ENCODE measurements around the gene SERPINE2.
"Not testable (repeated sequence)": the region's sequence is repeated elsewhere in the genome, so short reads cannot be mapped to it uniquely, and the experiment has no call there.

SERPINE2 gene

DNA sequence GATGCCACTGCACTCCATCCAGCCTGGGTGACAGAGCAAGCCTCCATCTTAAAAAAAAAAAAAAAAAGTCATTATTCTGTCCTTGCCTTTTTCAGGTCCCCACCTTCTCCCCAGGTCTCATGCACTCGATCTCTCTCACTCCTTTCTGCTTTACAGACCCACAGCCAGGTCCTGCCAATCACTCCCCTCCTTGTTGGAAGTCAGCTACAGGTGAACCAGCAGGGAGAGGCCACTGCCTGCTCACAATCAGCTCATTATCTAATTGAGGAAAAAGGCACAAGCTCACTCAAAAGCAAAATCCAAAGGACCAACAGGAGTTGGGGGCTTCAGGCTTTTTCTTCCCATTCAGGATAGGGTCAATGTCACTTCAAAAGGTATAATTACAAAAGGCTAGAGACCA lies 96.0 kb downstream of the SERPINE2 start:
- no peak for DNase-seq
- H3K27me3 Mint-ChIP-seq = no peaks in the 10 kb centered on the region
- H3K36me3 Mint-ChIP-seq (ENCODE audit: low read depth) = peaks cover 46% of the 10 kb centered on the region
- H3K4me1 Mint-ChIP-seq (ENCODE audit: low read depth) = peaks cover 66% of the 10 kb centered on the region
- peak overlapping the region; percentile 84 for H3K27ac Mint-ChIP-seq
- peak overlapping the region; percentile 93 for H3K4me3 Mint-ChIP-seq
- peaks cover 14% of the 10 kb centered on the region for H3K9me3 Mint-ChIP-seq

DNA sequence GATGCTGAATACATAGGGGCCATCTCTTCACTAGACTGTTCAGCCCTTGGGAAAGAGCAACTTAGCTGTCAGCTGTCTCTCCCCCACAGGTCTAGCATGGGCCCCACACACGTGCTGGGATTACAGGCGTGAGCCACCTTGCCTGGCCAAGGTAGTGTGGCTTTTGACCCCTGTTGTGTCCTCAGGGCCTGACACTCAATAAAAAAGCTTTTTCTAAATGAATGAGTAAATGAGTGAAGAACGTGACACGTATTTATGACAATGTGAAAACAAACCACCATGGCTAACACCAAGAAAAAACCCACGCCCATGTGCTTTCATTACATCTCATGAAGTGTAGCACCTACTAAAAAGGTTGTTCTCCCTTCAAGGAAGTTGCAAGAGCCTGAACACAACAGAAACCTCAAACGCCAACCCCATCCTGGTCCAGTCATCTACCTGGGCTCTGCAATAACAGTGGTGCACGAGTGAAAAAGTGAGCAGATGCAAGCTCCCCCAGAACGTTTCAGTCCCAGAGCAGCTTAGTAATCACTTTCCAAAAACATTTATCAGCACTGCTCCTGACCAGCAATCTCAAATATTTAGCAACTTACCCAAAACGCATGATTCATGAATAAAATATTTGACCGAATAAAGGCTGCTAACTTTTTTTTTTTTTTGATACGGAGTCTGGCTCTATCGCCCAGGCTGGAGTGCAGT lies 97.4 kb downstream of the SERPINE2 start:
- peak; percentile 76 for DNase-seq
- H3K9me3 Mint-ChIP-seq = peaks cover 14% of the 10 kb centered on the region
- peaks cover 67% of the 10 kb centered on the region for H3K4me1 Mint-ChIP-seq (ENCODE audit: low read depth)
- H3K36me3 Mint-ChIP-seq (ENCODE audit: low read depth) = peaks cover 48% of the 10 kb centered on the region
- H3K27me3 Mint-ChIP-seq = no peaks in the 10 kb centered on the region
- H3K4me3 Mint-ChIP-seq = peak overlapping the region; percentile 58
- H3K27ac Mint-ChIP-seq = peak overlapping the region; percentile 93

DNA sequence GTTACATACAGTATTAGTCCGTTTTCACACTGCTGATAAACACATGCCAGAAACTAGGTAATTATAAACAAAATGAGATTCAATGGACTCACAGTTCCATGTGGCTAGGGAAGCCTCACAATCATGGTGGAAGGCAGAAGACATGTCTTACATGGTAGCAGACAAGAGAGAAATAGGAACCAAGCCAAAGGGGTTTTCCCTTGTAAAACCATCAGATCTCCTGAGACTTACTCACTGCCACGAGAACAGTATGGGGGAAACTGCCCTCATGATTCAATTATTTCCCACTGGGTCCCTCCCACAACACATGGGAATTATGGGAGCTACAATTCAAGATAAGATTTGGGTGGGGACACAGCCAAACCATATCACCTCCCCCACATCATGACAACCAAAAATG lies 99.6 kb downstream of the SERPINE2 start:
- not testable (repeated sequence) for H3K27me3 Mint-ChIP-seq, H3K4me3 Mint-ChIP-seq, DNase-seq
- peaks cover 45% of the 10 kb centered on the region for H3K36me3 Mint-ChIP-seq (ENCODE audit: low read depth)
- H3K4me1 Mint-ChIP-seq (ENCODE audit: low read depth) = peaks cover 76% of the 10 kb centered on the region
- H3K27ac Mint-ChIP-seq = peak overlapping the region; percentile 85
- H3K9me3 Mint-ChIP-seq = peaks cover 14% of the 10 kb centered on the region

DNA sequence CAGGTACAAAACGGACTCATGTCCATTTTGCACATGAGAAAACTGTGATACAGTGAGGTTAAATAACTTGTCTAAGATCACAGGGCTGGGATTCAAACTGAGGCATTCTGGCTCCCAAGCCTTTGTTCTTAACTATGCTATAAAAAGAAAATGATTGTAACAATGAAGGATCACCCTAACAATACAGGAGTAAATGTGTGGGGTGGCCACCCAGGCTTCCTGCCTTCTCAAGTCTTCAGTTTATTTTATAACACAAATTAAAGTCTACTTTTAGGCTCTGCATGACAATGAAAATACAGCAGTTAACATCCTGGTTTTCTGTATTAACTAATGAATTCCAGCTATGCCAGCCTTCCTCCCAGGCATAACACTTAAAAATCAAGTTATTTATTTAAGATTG lies 101.6 kb downstream of the SERPINE2 start:
- H3K36me3 Mint-ChIP-seq (ENCODE audit: low read depth) = peaks cover 32% of the 10 kb centered on the region
- no peak overlapping the region for H3K4me3 Mint-ChIP-seq
- no peaks in the 10 kb centered on the region for H3K27me3 Mint-ChIP-seq
- peaks cover 14% of the 10 kb centered on the region for H3K9me3 Mint-ChIP-seq
- peaks cover 78% of the 10 kb centered on the region for H3K4me1 Mint-ChIP-seq (ENCODE audit: low read depth)
- peak overlapping the region; percentile 40 for H3K27ac Mint-ChIP-seq
- no peak for DNase-seq

DNA sequence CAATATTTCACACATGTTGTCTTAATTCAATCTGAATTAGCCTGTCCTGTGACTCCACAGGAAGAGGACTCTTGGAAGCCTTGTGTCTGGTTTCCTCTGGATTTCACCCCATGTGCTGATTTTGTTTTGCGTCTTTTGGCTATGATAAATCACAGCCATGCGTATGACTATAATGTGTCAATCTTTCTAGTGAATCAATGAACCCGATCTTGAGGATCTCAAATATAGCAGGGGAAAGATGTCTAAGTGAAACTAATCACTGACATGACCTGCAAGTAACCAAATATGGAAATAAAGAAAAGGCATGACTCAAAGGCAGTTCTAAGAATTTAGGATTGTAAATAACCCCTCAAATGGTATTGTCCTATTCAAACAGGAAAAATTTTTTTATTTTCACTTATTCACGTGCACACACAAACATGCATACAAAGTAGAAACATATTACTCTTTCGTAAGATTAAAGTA lies 102.2 kb downstream of the SERPINE2 start:
- Mint-ChIP-seq H3K4me3 (peak overlapping the region; percentile 0), H3K27me3 (no peaks in the 10 kb centered on the region), H3K36me3 (ENCODE audit: low read depth) (peaks cover 31% of the 10 kb centered on the region), H3K4me1 (ENCODE audit: low read depth) (peaks cover 79% of the 10 kb centered on the region), H3K27ac (peak overlapping the region; percentile 60), H3K9me3 (peaks cover 14% of the 10 kb centered on the region)
- DNase-seq = no peak

DNA sequence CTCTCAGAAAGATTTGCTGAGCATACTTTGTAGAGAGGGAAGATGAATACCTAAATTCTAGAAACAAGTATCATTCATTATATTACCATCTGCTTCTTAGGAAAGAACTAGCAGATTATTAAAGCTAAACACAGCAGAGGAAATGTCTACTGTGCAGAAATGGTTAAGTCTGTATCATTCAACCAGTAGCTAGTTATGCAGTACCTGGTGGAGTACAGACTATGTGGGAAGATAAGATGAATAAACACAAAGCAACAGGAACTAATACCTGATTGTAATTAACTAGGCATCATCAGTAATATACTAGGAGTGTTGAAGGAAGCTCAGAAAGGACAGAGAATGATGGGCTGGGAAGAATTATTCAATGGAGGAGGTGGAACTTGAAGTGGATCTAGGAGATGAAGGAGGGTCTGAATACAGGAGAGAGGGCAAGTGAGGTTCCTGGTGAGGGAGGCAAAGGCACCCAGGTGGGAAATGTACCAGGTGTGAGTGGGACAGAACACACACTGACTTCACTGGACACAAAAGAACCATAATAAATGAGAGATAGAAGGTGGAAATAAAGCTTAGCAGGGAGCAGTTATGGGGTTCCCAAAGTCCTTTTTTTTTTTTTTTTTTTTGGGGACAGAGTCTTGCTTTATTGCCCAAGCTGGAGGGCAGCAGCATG lies 103.5 kb downstream of the SERPINE2 start:
- H3K4me1 Mint-ChIP-seq (ENCODE audit: low read depth) = peaks cover 79% of the 10 kb centered on the region
- H3K36me3 Mint-ChIP-seq (ENCODE audit: low read depth) = peaks cover 25% of the 10 kb centered on the region
- peak overlapping the region; percentile 2 for H3K27ac Mint-ChIP-seq
- peaks cover 10% of the 10 kb centered on the region for H3K9me3 Mint-ChIP-seq
- no peak for DNase-seq
- H3K4me3 Mint-ChIP-seq = no peak overlapping the region
- no peaks in the 10 kb centered on the region for H3K27me3 Mint-ChIP-seq

DNA sequence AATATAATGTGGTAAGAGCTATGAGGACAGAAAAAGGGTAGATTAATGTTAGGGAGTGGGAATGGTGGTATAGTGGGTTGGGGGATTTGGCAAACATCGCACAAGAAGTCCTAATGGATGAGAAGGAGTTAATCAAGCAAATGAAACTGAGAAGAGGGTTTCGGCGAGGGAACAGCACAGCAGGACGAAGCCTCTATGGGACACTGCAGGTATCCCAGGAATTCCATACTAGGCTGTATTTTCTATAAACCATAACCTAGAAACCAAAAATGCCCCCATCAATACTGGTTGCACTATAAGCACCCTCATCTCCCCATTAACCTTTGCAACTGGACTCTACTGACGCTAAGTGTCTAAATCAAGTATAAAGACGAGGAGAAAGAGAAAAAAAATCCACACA lies 104.2 kb downstream of the SERPINE2 start:
- no peak for DNase-seq
- Mint-ChIP-seq H3K36me3 (ENCODE audit: low read depth) (peaks cover 19% of the 10 kb centered on the region), H3K9me3 (peaks cover 10% of the 10 kb centered on the region), H3K27ac (no peak overlapping the region), H3K4me1 (ENCODE audit: low read depth) (peaks cover 84% of the 10 kb centered on the region), H3K4me3 (no peak overlapping the region), H3K27me3 (no peaks in the 10 kb centered on the region)

DNA sequence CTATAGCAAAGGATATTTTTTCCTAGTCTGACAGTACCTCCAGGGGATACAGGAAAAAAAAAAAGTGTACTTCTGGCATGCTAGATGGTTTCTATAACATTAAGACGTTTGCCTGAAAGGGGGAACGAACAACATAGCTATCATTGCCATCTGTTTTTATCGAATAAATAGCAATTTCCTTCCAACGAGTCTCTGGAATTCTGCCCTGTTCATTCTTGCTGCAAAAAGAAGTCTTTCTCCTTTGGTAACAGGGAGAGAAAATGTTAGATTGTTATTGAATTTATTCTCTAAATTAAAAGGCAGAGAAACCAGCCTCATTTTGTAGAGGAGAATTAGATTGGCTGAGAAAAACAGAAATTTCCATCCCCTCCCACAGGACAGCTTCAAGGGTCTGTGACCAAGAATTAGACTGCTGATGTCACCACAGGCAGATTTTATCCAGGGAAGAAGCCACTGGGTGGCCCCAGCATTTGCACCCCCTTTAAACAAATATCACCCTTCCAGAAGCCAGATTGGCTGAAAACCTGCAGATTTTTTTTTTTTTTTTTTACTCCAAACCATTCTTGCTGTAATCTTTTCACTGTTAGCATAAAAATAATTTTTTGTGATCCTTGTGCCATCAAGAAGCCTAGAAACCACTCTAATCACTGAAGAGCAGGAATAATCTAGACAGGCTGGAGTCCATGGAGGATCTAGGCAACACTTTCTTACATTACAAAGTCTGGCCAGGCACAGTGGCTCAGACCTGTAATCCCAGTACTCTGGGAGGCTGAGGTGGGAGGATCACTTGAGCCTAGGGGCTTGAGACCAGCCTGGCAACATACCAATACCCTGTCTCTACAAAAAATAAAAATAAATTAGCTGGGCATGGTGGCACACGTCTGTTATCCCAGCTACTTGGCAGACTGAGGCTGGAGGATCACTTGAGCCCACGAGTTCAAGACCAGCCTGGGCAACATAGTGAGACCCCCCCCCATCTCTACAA lies 106.0 kb downstream of the SERPINE2 start:
- H3K4me3 Mint-ChIP-seq = no peak overlapping the region
- peaks cover 79% of the 10 kb centered on the region for H3K4me1 Mint-ChIP-seq (ENCODE audit: low read depth)
- H3K36me3 Mint-ChIP-seq (ENCODE audit: low read depth) = peaks cover 5% of the 10 kb centered on the region
- no peaks in the 10 kb centered on the region for H3K9me3 Mint-ChIP-seq
- DNase-seq = no peak
- no peak overlapping the region for H3K27ac Mint-ChIP-seq
- no peaks in the 10 kb centered on the region for H3K27me3 Mint-ChIP-seq

DNA sequence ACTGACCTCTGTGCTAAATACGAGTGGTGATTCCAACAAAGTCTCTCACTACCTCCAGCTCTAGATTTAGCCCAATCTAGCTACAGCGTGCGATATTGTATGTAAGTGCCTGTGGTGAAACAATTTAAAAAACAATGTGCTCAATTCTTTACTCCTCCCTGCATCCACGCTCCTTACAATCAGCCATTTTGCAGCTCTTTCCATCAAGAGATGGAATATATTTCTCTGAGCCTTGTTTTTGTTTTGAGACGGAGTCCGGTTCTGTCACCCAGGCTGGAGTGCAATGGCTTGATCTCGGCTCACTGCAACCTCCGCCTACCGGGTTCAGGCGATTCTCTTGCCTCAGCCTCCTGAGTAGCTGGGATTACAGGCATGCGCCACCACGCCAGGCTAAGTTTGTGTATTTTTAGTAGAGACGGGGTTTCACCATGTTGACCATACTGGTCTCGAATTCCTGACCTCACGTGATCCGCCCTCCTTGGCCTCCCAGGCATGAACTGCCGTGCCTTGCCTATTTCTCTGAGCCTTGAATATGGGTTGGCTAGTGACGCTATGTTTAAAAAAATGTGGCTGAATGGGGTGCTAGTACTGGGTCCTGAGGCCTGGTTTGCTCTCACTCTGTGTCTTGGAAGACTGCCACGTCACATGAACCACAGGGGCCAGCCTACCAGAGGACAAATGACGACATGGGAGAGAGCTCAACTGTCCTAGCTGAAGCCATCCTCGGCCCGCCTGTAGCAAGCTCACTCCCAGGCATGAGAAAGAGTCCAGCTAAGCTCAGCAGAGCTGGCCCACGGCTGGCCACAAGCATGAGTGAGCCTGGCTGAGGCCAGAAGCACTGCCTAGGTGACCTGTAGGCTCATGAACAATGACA lies 108.7 kb downstream of the SERPINE2 start:
- peak overlapping the region; percentile 63 for H3K27ac Mint-ChIP-seq
- no peaks in the 10 kb centered on the region for H3K9me3 Mint-ChIP-seq
- H3K4me3 Mint-ChIP-seq = peak overlapping the region; percentile 10
- peaks cover 15% of the 10 kb centered on the region for H3K36me3 Mint-ChIP-seq (ENCODE audit: low read depth)
- no peaks in the 10 kb centered on the region for H3K27me3 Mint-ChIP-seq
- DNase-seq = no peak
- peaks cover 68% of the 10 kb centered on the region for H3K4me1 Mint-ChIP-seq (ENCODE audit: low read depth)

DNA sequence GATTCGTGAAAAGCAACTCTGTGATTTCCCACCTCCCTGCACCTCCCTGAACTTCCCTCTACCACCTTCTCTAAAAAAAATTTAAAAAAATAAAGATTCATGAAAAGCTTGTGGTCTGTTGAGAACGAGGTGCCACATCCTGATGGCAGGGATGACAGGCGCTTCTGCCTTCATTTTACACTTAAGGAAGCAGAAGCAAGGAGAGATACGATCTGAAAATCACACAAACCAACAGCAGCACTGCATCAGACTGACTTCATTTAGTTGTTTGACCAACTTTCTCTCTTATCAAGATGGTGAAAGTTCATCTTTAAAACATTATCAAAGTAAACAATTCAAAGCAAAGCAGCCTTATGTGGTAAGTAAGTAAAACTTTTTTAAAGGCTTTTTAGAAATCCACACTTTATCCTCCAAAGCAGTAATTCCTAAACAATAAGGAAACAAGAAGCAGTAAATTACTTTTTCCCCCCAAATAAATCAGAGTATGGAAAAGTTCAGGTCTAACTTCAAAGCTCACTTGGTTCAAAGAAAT lies 109.4 kb downstream of the SERPINE2 start:
- Mint-ChIP-seq H3K4me3 (no peak overlapping the region), H3K4me1 (ENCODE audit: low read depth) (peaks cover 62% of the 10 kb centered on the region), H3K36me3 (ENCODE audit: low read depth) (peaks cover 16% of the 10 kb centered on the region), H3K9me3 (no peaks in the 10 kb centered on the region), H3K27me3 (no peaks in the 10 kb centered on the region), H3K27ac (peak overlapping the region; percentile 78)
- no peak for DNase-seq

DNA sequence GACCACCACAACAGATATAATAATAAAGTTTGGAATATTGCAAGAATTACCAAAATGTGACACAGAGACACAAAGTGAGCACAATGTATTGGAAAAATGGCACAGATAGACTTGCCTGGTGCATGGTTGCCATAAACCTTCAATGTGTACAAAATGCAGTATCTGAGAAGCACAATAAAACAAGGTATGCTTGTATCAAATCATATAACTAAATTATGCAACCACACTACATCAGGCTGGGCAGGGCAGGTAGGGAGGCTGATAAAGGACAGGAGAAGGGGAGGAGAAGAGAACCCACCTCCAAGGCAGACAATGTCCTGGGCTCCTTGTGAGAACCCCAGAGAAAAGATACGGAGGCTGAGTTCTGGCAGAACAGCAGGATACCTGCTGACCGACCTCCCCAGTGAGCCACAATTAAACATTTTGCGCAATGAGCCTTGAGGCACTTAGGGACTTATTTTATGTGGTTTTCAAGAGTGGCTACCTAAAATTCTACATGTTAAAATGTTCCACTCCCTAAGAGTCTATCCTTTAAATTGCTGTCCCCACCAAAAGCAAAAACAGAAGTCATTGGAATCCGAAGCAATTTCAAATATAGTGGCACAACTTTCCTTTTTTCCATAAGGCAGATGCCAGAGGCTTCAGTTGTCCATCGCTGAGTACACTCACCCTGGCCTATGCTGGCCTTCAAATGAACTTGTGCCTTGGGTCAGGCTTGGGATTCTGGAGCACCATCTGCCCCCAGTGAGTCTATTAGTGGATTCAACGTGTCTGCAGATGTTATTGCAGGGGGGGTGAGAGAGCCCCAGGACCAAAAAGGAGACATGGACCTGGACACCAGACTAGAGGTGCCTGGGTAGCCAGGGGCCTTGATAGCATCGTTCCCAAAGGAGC lies 110.7 kb downstream of the SERPINE2 start:
- peaks cover 16% of the 10 kb centered on the region for H3K36me3 Mint-ChIP-seq (ENCODE audit: low read depth)
- H3K9me3 Mint-ChIP-seq = no peaks in the 10 kb centered on the region
- peaks cover 53% of the 10 kb centered on the region for H3K4me1 Mint-ChIP-seq (ENCODE audit: low read depth)
- H3K27ac Mint-ChIP-seq = no peak overlapping the region
- no peak for DNase-seq
- H3K4me3 Mint-ChIP-seq = no peak overlapping the region
- H3K27me3 Mint-ChIP-seq = no peaks in the 10 kb centered on the region

DNA sequence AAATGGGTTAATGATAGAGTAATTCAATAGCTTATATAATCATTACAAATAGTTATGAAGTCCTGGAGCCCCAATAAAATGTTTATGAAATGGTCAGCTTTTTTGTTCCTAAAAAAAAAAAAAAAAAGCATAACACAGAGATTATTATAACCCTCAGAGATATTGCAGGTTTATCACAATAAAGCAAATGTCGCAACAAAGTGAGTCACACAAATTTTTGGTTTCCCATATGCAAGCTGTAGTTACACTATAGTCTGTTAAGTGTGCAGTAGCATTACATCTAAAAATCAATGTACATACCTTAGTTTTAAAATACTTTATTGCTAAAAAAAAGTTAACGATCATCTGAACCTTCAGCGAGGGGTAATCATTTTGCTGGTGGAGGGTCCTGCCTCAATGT lies 114.0 kb downstream of the SERPINE2 start:
- DNase-seq = no peak
- no peaks in the 10 kb centered on the region for H3K27me3 Mint-ChIP-seq
- H3K27ac Mint-ChIP-seq = no peak overlapping the region
- H3K4me1 Mint-ChIP-seq (ENCODE audit: low read depth) = peaks cover 48% of the 10 kb centered on the region
- H3K9me3 Mint-ChIP-seq = no peaks in the 10 kb centered on the region
- H3K4me3 Mint-ChIP-seq = no peak overlapping the region
- peaks cover 32% of the 10 kb centered on the region for H3K36me3 Mint-ChIP-seq (ENCODE audit: low read depth)

Measured in activated T-cell treated with anti-CD3 and anti-CD28 coated beads, Interleukin-2, amount 50 U/mL, for 24 hours (primary cell).